ENCODE results near the gene DENND5B. TPM values are rescaled to one million over a fixed set of nuclear protein-coding genes. Genes with fewer than 3 reads are reported as not detected.

DENND5B gene
- total RNA-seq, 1 experiment from 2014 or later = 34.9 TPM

DNA sequence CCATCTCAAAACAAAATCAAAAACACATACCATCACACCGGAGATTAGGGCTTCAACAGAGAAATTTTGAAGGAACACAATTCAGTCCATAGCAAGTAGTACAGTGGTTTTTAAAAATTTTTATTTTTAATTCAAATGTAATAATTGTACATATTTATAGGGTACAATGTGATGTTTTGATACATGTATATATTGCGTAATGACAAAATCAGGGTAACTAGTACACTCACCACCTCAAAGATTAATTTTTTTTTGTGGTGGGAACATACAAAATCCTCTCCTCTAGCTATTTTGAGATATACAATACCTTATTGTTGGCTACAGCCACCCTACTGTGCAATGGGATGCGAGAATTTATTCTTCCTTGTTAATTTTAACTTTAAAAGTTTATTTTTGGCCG is 42.5 kb upstream of the DENND5B start:
- Mint-ChIP-seq H3K9me3 (ENCODE audit: unreplicated experiment) (no peaks in the 10 kb centered on the region), H3K36me3 (ENCODE audit: insufficient read depth, unreplicated experiment) (peaks cover 6% of the 10 kb centered on the region), H3K4me3 (ENCODE audit: unreplicated experiment) (no peak overlapping the region), H3K27ac (ENCODE audit: unreplicated experiment) (no peak overlapping the region), H3K4me1 (ENCODE audit: low read depth, unreplicated experiment) (peaks cover 20% of the 10 kb centered on the region), H3K27me3 (ENCODE audit: insufficient read depth, unreplicated experiment) (no peaks in the 10 kb centered on the region)
- TF ChIP-seq, protein P1, sequence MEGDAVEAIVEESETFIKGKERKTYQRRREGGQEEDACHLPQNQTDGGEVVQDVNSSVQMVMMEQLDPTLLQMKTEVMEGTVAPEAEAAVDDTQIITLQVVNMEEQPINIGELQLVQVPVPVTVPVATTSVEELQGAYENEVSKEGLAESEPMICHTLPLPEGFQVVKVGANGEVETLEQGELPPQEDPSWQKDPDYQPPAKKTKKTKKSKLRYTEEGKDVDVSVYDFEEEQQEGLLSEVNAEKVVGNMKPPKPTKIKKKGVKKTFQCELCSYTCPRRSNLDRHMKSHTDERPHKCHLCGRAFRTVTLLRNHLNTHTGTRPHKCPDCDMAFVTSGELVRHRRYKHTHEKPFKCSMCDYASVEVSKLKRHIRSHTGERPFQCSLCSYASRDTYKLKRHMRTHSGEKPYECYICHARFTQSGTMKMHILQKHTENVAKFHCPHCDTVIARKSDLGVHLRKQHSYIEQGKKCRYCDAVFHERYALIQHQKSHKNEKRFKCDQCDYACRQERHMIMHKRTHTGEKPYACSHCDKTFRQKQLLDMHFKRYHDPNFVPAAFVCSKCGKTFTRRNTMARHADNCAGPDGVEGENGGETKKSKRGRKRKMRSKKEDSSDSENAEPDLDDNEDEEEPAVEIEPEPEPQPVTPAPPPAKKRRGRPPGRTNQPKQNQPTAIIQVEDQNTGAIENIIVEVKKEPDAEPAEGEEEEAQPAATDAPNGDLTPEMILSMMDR (IDR thresholded peaks at IDR 0.05; ENCODE audit: insufficient read depth in 1 of 2, low read depth in 1 of 2, low read length in 1 of 2, severe bottlenecking in 1 of 2, unreplicated experiment in 1 of 2) = no peak
- no peak for DNase-seq
- H3K4me1 ChIP-seq = no peaks in the 10 kb centered on the region
- H3K4me3 ChIP-seq (ENCODE audit: low read depth, low read length) = no peak overlapping the region
- H3K27me3 ChIP-seq (replicated peaks; ENCODE audit: control insufficient read depth, insufficient read depth, low read length) = no peaks in the 10 kb centered on the region
- no peaks in the 10 kb centered on the region for H3K9me3 ChIP-seq
- ChIA-PET POLR2A (no interaction called here), CTCF (interaction anchor here (1.5 kb wide), 1 partner anchor 230 kb away, joined by 6 read pairs; no protein-coding TSS in a partner anchor)
- BruUV-seq (replicated peaks) = no TSS peak
- intact Hi-C loops (cut with micrococcal nuclease; ENCODE audit: unreplicated experiment) = no loop called here
- H3K36me3 ChIP-seq (ENCODE audit: control insufficient read depth, insufficient read depth, low read length) = no peaks in the 10 kb centered on the region

DNA sequence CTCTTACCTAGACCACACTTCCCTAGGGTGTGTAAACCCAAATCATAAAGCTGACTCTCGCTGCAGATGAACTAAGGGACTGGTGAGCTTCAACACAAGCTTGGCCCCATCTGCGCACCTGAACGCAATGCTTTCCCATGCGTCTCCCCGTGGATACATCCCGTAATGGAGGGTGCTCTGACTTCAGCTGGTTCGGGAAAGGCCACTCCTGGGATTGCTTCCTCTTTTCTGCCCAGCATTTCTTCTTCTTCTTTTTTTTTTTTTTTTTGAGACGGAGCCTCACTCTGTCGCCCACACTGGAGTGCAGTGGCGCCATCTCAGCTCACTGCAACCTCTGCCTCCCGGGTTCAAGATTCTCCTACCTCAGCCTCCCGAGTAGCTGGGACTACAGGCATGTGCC is 40.9 kb upstream of the DENND5B start:
- Mint-ChIP-seq H3K27ac (ENCODE audit: unreplicated experiment) (no peak overlapping the region), H3K27me3 (ENCODE audit: insufficient read depth, unreplicated experiment) (no peaks in the 10 kb centered on the region), H3K36me3 (ENCODE audit: insufficient read depth, unreplicated experiment) (peaks cover 5% of the 10 kb centered on the region), H3K4me3 (ENCODE audit: unreplicated experiment) (no peak overlapping the region), H3K9me3 (ENCODE audit: unreplicated experiment) (no peaks in the 10 kb centered on the region), H3K4me1 (ENCODE audit: low read depth, unreplicated experiment) (peaks cover 20% of the 10 kb centered on the region)
- TF ChIP-seq, protein P1 (IDR thresholded peaks at IDR 0.05; ENCODE audit: insufficient read depth in 1 of 2, low read depth in 1 of 2, low read length in 1 of 2, severe bottlenecking in 1 of 2, unreplicated experiment in 1 of 2) = no peak
- H3K36me3 ChIP-seq (ENCODE audit: control insufficient read depth, insufficient read depth, low read length) = no peaks in the 10 kb centered on the region
- H3K4me1 ChIP-seq = no peaks in the 10 kb centered on the region
- intact Hi-C loops (cut with micrococcal nuclease; ENCODE audit: unreplicated experiment) = no loop called here
- ChIA-PET POLR2A (no interaction called here), CTCF (interaction anchor here (0.6 kb wide), 1 partner anchor 229 kb away, joined by 3 read pairs; no protein-coding TSS in a partner anchor)
- no peaks in the 10 kb centered on the region for H3K9me3 ChIP-seq
- DNase-seq = peak in 1 of 2 experiments; percentile 23
- BruUV-seq (replicated peaks) = no TSS peak
- no peak overlapping the region for H3K4me3 ChIP-seq (ENCODE audit: low read depth, low read length)
- H3K27me3 ChIP-seq (replicated peaks; ENCODE audit: control insufficient read depth, insufficient read depth, low read length) = no peaks in the 10 kb centered on the region

- TF ChIP-seq, protein P1 (IDR thresholded peaks at IDR 0.05; ENCODE audit: insufficient read depth in 1 of 2, low read depth in 1 of 2, low read length in 1 of 2, severe bottlenecking in 1 of 2, unreplicated experiment in 1 of 2) = no peak
- H3K4me3 Mint-ChIP-seq (ENCODE audit: unreplicated experiment) = no peak overlapping the region
- H3K27ac Mint-ChIP-seq (ENCODE audit: unreplicated experiment) = no peak overlapping the region
- DNase-seq = peak in 1 of 2 experiments; percentile 1
- ChIA-PET CTCF (no interaction called here), POLR2A (no interaction called here)
- Histone ChIP-seq H3K36me3 (ENCODE audit: control insufficient read depth, insufficient read depth, low read length) (no peaks in the 10 kb centered on the region), H3K9me3 (no peaks in the 10 kb centered on the region), H3K27me3 (replicated peaks; ENCODE audit: control insufficient read depth, insufficient read depth, low read length) (no peaks in the 10 kb centered on the region), H3K4me1 (no peaks in the 10 kb centered on the region), H3K4me3 (ENCODE audit: low read depth, low read length) (no peak overlapping the region)
- H3K36me3 Mint-ChIP-seq (ENCODE audit: insufficient read depth, unreplicated experiment) = no peaks in the 10 kb centered on the region
- no peaks in the 10 kb centered on the region for H3K9me3 Mint-ChIP-seq (ENCODE audit: unreplicated experiment)
- peaks cover 14% of the 10 kb centered on the region for H3K4me1 Mint-ChIP-seq (ENCODE audit: low read depth, unreplicated experiment)
- intact Hi-C loops (cut with micrococcal nuclease; ENCODE audit: unreplicated experiment) = no loop called here
- H3K27me3 Mint-ChIP-seq (ENCODE audit: insufficient read depth, unreplicated experiment) = no peaks in the 10 kb centered on the region
- BruUV-seq (replicated peaks) = no TSS peak
Observed at GRCh38 chr12:31631023-31631724, 40.2 kb upstream of the DENND5B start.

All from Caco-2 (cell line).